Ovary (tissue), 10 donors: ENCODE results near the gene SNX7. TPM values are rescaled to one million over a fixed set of nuclear protein-coding genes. Genes with fewer than 3 reads are reported as not detected.

Source experiments
- DNase-seq, 5 donors: peaks; one replicate each; pipeline ENCODE4 v3.0.0-alpha.2; 2019 to 2020
- H3K27ac ChIP-seq, 2 donors: fragments of 200-600 bp; one replicate each; pipeline versions ENCODE4 v1.5.1 to v1.8.0; 2019 to 2022
- H3K27me3 ChIP-seq: fragments of 200-600 bp; one replicate; pipeline ENCODE4 v1.8.0; 2022
- H3K36me3 ChIP-seq: fragments of 200-600 bp; sonication (generic); one replicate; pipeline ENCODE4 v1.5.1; 2019
- H3K4me1 ChIP-seq: one replicate; pipeline ENCODE4 v1.8.1; 2013; ENCODE audit warnings: mild to moderate bottlenecking, moderate library complexity; ENCODE audit not compliant: insufficient read depth
- H3K4me3 ChIP-seq: fragments of 200-600 bp; sonication (generic); one replicate; pipeline ENCODE4 v1.5.1; 2017
- H3K9me3 ChIP-seq, 2 donors: fragments of 200-600 bp in 1 of 2; sonication (generic) in 1 of 2; one replicate each; pipeline versions ENCODE4 v1.5.1 to v1.8.1; 2013 to 2019; ENCODE audit warnings: mild to moderate bottlenecking in 1 of 2, moderate library complexity in 1 of 2
- CTCF ChIP-seq, 3 donors: fragments of 450-650 bp in 2 of 3; fragments of 200-600 bp in 1 of 3; IDR thresholded peaks; one replicate each; pipeline versions ENCODE4 v1.5.1 to v1.8.0; 2016 to 2022; ENCODE audit warnings: antibody characterized with exemption in 3 of 3, mild to moderate bottlenecking in 1 of 3
- EP300 ChIP-seq: sonication (generic); formaldehyde crosslinking; IDR thresholded peaks from one replicate; pipeline ENCODE4 v1.6.1; 2017; ENCODE audit warnings: antibody characterized with exemption
- POLR2A ChIP-seq: fragments of 450-650 bp; IDR thresholded peaks from one replicate; pipeline ENCODE4 v1.6.1; 2017; ENCODE audit warnings: antibody characterized with exemption, mild to moderate bottlenecking, moderate library complexity
- WGBS, 3 donors: extraction: QIAGEN DNeasy Blood & Tissue Kit in 1 of 3; methylation state at CpG; one replicate each; pipeline versions ENCODE4 v1.1.5 to v1.1.7; 2013 to 2017; 5-methylcytosine and 5-hydroxymethylcytosine counted together
- intact Hi-C, 4 donors: fragments of 100-400 bp; cut with DNase I; formaldehyde crosslinking; loops; one replicate each; pipeline versions ENCODE4 v1.11.0 to v1.15.1; 2022 to 2023
- long read RNA-seq, 3 donors: library from polyadenylated mRNA in 2 of 3; unstranded in 2 of 3; transcript quantifications; one replicate each; pipeline ENCODE4 v2.0.0 and lab custom pipeline, GENCODE V29; 2021 to 2026
- polyA plus RNA-seq, 2 donors: library from polyadenylated mRNA; stranded (reverse); fragments of 200-250 nt in 1 of 2; fragments of 350-450 nt in 1 of 2; fragmentation: Illumina TruSeq in 1 of 2; extraction: RNeasy Lipid Tissue Mini Kit (QIAGEN cat#74804) in 1 of 2; gene quantifications; one replicate each; pipeline ENCODE4 v1.2.3, GENCODE V29; 2013 to 2014
- total RNA-seq, 7 donors: library from RNA; depleted of rRNA in 2 of 7; stranded (reverse); fragments of >200 nt in 2 of 7; fragmentation: NEBNext Ultra II Directional in 3 of 7; extraction: Animal tissue kit (Norgen Biotek cat#: 25700) in 3 of 7; gene quantifications; one replicate each; pipeline versions ENCODE4 v1.1.0 to v1.2.4, GENCODE V29; 2016 to 2023
- donor health status: DM: no; HTN: no; CAD: no; lungs with moderate emphysema.
- donor health status: DM: no; HTN: no; CAD: no.
- donor health status: Bipolar disorder and iron deficiency.
- donor health status: DM: yes; HTN: yes; CAD: no.
- donor health status: DM: no; HTN: no; CAD: no.
- donor health status: DM: yes; HTN: yes; CAD: no.

SNX7 gene, protein sequence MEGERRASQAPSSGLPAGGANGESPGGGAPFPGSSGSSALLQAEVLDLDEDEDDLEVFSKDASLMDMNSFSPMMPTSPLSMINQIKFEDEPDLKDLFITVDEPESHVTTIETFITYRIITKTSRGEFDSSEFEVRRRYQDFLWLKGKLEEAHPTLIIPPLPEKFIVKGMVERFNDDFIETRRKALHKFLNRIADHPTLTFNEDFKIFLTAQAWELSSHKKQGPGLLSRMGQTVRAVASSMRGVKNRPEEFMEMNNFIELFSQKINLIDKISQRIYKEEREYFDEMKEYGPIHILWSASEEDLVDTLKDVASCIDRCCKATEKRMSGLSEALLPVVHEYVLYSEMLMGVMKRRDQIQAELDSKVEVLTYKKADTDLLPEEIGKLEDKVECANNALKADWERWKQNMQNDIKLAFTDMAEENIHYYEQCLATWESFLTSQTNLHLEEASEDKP
- total RNA-seq (10 to 100 TPM in 6 of 7 donors, 1 to 10 TPM in 1; 5.4 to 20.2 (median 11.7) TPM), polyA plus RNA-seq (10 to 100 TPM; 10.4 to 33.0 TPM)
- long read RNA-seq, donor 1, transcript SNX7-201 (9 exons, 1,734 nt): major isoform, 47 of 59 reads
- long read RNA-seq, donor 1, partial matches to known transcripts: 2 of 59 reads
- long read RNA-seq, donor 1, other reads (novel, unspliced or antisense): 8 of 59 reads
- long read RNA-seq, donor 2, transcript SNX7-201 (9 exons, 1,734 nt): major isoform, 21 of 47 reads
- long read RNA-seq, donor 2, partial matches to known transcripts: 26 of 47 reads
- long read RNA-seq, donor 2, other reads (novel, unspliced or antisense): 0 of 47 reads
- long read RNA-seq, donor 3, transcript SNX7-201 (9 exons, 1,734 nt): major isoform, 59 of 69 reads
- long read RNA-seq, donor 3, partial matches to known transcripts: 0 of 69 reads
- long read RNA-seq, donor 3, other reads (novel, unspliced or antisense): 10 of 69 reads

DNA sequence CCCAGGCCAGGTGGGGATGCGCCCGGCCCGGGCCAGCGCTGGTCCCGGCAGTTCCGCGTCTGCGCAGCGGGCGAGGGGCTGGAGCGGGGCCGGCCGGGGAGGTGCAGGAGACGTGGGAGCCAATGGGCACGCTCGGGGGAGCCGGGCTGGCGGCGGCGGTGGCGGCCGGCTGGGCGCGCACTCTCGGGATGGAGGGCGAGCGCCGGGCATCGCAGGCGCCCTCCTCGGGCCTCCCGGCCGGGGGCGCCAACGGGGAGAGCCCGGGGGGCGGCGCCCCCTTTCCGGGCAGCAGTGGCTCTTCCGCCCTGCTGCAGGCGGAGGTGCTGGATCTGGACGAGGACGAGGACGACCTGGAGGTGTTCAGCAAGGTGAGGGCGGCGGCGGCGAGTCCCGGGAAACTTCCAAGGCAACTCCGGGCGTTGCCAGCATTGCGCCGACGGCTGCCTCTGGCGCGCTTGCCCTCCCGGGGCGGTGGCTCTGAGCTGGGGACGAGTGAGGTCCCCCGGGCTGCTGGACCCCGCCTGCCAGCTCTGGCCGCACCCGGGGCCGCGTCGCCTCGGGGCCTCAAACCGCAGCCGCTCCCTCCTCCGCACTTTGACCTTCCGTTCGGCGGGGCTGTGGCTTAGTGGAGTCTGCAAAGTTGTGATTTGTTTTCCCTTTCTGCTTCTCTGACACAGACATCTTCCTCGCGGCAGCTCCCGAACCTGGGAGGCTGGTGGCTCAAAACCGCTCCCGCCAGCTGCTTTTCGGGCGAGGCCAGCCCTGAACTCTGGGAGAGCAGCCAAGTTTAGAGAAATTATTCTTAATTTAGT is at the start of gene SNX7:
SNX7 (plus strand) TSS at position 178 of the 812 bp plus-strand sequence; CDS start at position 189, 11 bp downstream.
- H3K4me3 ChIP-seq: peak within 1 kb of the TSS; percentile 92
- H3K4me1 ChIP-seq: peaks cover 4% of the 10 kb centered on the region
- peak; percentile 73 to 90 (median 81) for DNase-seq
- H3K9me3 ChIP-seq: no peaks in the 10 kb centered on the region
- no peaks in the 10 kb centered on the region for H3K36me3 ChIP-seq
- 0 to 1% (median 1%) methylated on average over 49 to 80 of the region's 80 CpGs for WGBS, 3 donors
- H3K27me3 ChIP-seq: no peaks in the 10 kb centered on the region
- peak within 1 kb of the TSS; percentile 69 to 84 for H3K27ac ChIP-seq
- TF ChIP-seq EP300: no peak
- TF ChIP-seq POLR2A: no peak
- TF ChIP-seq CTCF (IDR thresholded peaks at IDR 0.05): peak in 1 of 3 donors; percentile 9
- intact Hi-C loops: no loop called here

- no peaks in the 10 kb centered on the region for H3K36me3 ChIP-seq
- no peak for TF ChIP-seq POLR2A
- no peak for TF ChIP-seq CTCF (IDR thresholded peaks at IDR 0.05)
- no peak for TF ChIP-seq EP300
- WGBS, 3 donors: 71 to 77% (median 74%) methylated on average over 2 of the region's 2 CpGs
- no peak overlapping the region for H3K27ac ChIP-seq
- DNase-seq: no peak
- H3K4me3 ChIP-seq: no peak overlapping the region
- no peaks in the 10 kb centered on the region for H3K27me3 ChIP-seq
- H3K9me3 ChIP-seq: no peaks in the 10 kb centered on the region
- no peaks in the 10 kb centered on the region for H3K4me1 ChIP-seq
- intact Hi-C loops: loop anchor here in 1 of 4 donors (5.0 kb wide), 1 partner anchor 1090 kb away; no protein-coding TSS in a partner anchor
Measured at GRCh38 chr1:98637316-98637715, 24.2 kb upstream of the SNX7 start.

DNA sequence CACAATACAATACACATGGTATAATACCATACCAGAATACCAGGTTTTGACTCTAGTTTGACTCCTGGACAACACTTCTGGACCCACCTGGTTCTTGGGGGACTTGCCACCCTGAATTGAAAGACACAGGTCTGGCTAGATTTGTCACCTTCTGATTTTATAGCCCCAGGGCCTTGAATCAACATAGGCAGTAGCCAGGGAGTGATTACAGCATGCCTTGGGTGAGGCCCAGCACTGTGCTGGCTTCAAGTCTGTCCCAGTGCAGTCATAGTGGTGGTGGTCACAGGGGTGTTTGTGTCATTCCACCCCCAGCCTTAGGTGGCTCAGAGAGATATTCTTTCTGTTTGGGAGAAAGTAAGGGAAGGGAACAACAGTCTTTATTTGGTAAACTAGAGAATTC is 23.3 kb upstream of the SNX7 start:
- intact Hi-C loops: loop anchor here in 1 of 4 donors (5.0 kb wide), 1 partner anchor 1089 kb away; no protein-coding TSS in a partner anchor
- TF ChIP-seq POLR2A: no peak
- no peak for TF ChIP-seq EP300
- no peak for TF ChIP-seq CTCF (IDR thresholded peaks at IDR 0.05)
- DNase-seq: no peak

GRCh38 chr1:98644510-98644909 is 17.0 kb upstream of the SNX7 start:
- Histone ChIP-seq H3K4me1 (no peaks in the 10 kb centered on the region), H3K36me3 (no peaks in the 10 kb centered on the region), H3K27ac (no peak overlapping the region), H3K27me3 (no peaks in the 10 kb centered on the region), H3K4me3 (no peak overlapping the region), H3K9me3 (no peaks in the 10 kb centered on the region)
- TF ChIP-seq CTCF (IDR thresholded peaks at IDR 0.05): no peak
- no peak for TF ChIP-seq POLR2A
- no peak for TF ChIP-seq EP300
- no peak for DNase-seq
- intact Hi-C loops: no loop called here
- WGBS, 3 donors: 69 to 80% (median 74%) methylated on average over 2 of the region's 2 CpGs

More for the DNA sequence above, 23.3 kb upstream of the SNX7 start:
- no peaks in the 10 kb centered on the region for H3K9me3 ChIP-seq
- H3K36me3 ChIP-seq: no peaks in the 10 kb centered on the region
- H3K4me1 ChIP-seq: no peaks in the 10 kb centered on the region
- no peak overlapping the region for H3K4me3 ChIP-seq
- no peaks in the 10 kb centered on the region for H3K27me3 ChIP-seq
- no peak overlapping the region for H3K27ac ChIP-seq
